Measurements from ENCODE around the gene GMDS. TPM values are rescaled to one million over a fixed set of nuclear protein-coding genes. Genes with fewer than 3 reads are reported as not detected.

The GMDS gene
- total RNA-seq, 1 donor from 2014 or later, result 27.0 TPM

GRCh38 chr6:2063547-2063946, 181.9 kb downstream of the GMDS start:
- no peaks in the 10 kb centered on the region for H3K36me3 ChIP-seq (ENCODE audit: control insufficient read depth, insufficient read depth, low read length)
- H3K4me3 ChIP-seq (ENCODE audit: low read depth, low read length), result no peak overlapping the region
- no peaks in the 10 kb centered on the region for H3K27me3 ChIP-seq (ENCODE audit: control insufficient read depth, insufficient read depth, low read length)
- DNase-seq (ENCODE audit: low read depth), result no peak
- no peak for TF ChIP-seq CTCF (IDR thresholded peaks at IDR 0.05; ENCODE audit: insufficient read depth, low read length, poor library complexity, severe bottlenecking)

GRCh38 chr6:2061880-2062279, 183.5 kb downstream of the GMDS start:
- peak; percentile 31 for DNase-seq (ENCODE audit: low read depth)

GRCh38 chr6:2055911-2056310, 189.5 kb downstream of the GMDS start:
- TF ChIP-seq CTCF (IDR thresholded peaks at IDR 0.05; ENCODE audit: insufficient read depth, low read length, poor library complexity, severe bottlenecking), result no peak
- no peaks in the 10 kb centered on the region for H3K36me3 ChIP-seq (ENCODE audit: control insufficient read depth, insufficient read depth, low read length)
- H3K27me3 ChIP-seq (ENCODE audit: control insufficient read depth, insufficient read depth, low read length), result no peaks in the 10 kb centered on the region

More at GRCh38 chr6:2061880-2062279, 183.5 kb downstream of the GMDS start:
- Histone ChIP-seq H3K36me3 (ENCODE audit: control insufficient read depth, insufficient read depth, low read length) (no peaks in the 10 kb centered on the region), H3K27me3 (ENCODE audit: control insufficient read depth, insufficient read depth, low read length) (no peaks in the 10 kb centered on the region), H3K4me3 (ENCODE audit: low read depth, low read length) (no peak overlapping the region)
- TF ChIP-seq CTCF (IDR thresholded peaks at IDR 0.05; ENCODE audit: insufficient read depth, low read length, poor library complexity, severe bottlenecking), result no peak

GRCh38 chr6:2055143-2055542, 190.3 kb downstream of the GMDS start:
- TF ChIP-seq CTCF (IDR thresholded peaks at IDR 0.05; ENCODE audit: insufficient read depth, low read length, poor library complexity, severe bottlenecking), result no peak
- no peaks in the 10 kb centered on the region for H3K36me3 ChIP-seq (ENCODE audit: control insufficient read depth, insufficient read depth, low read length)
- no peaks in the 10 kb centered on the region for H3K27me3 ChIP-seq (ENCODE audit: control insufficient read depth, insufficient read depth, low read length)
- DNase-seq (ENCODE audit: low read depth), result no peak
- H3K4me3 ChIP-seq (ENCODE audit: low read depth, low read length), result no peak overlapping the region

More at GRCh38 chr6:2055911-2056310, 189.5 kb downstream of the GMDS start:
- H3K4me3 ChIP-seq (ENCODE audit: low read depth, low read length), result no peak overlapping the region
- DNase-seq (ENCODE audit: low read depth), result no peak

GRCh38 chr6:2054516-2055067, 190.8 kb downstream of the GMDS start:
- TF ChIP-seq CTCF (IDR thresholded peaks at IDR 0.05; ENCODE audit: insufficient read depth, low read length, poor library complexity, severe bottlenecking), result no peak
- DNase-seq (ENCODE audit: low read depth), result no peak
- no peak overlapping the region for H3K4me3 ChIP-seq (ENCODE audit: low read depth, low read length)
- no peaks in the 10 kb centered on the region for H3K27me3 ChIP-seq (ENCODE audit: control insufficient read depth, insufficient read depth, low read length)
- H3K36me3 ChIP-seq (ENCODE audit: control insufficient read depth, insufficient read depth, low read length), result no peaks in the 10 kb centered on the region

GRCh38 chr6:2053691-2054090, 191.7 kb downstream of the GMDS start:
- no peak for TF ChIP-seq CTCF (IDR thresholded peaks at IDR 0.05; ENCODE audit: insufficient read depth, low read length, poor library complexity, severe bottlenecking)
- H3K27me3 ChIP-seq (ENCODE audit: control insufficient read depth, insufficient read depth, low read length), result no peaks in the 10 kb centered on the region
- no peak for DNase-seq (ENCODE audit: low read depth)
- H3K36me3 ChIP-seq (ENCODE audit: control insufficient read depth, insufficient read depth, low read length), result no peaks in the 10 kb centered on the region
- H3K4me3 ChIP-seq (ENCODE audit: low read depth, low read length), result no peak overlapping the region

Measured in kidney epithelial cell (primary cell).